Adipocyte (in vitro differentiated cells): Measurements from ENCODE around the gene IGSF9B.
A peak's percentile ranks its signal among the peaks of the same experiment; 100 is the strongest.

Experiments used
- DNase-seq: peaks from one replicate; pipeline ENCODE4 v3.0.0-alpha.2; 2015; ENCODE audit warnings: low read depth
- H3K27me3 ChIP-seq: replicated peaks from 2 replicates; pipeline ENCODE4 v1.7.0; 2013; ENCODE audit warnings: mild to moderate bottlenecking, low read length, moderate library complexity; ENCODE audit not compliant: control insufficient read depth, insufficient read depth
- H3K36me3 ChIP-seq: 2 replicates; pipeline ENCODE4 v1.7.0; 2013; ENCODE audit warnings: low read length, mild to moderate bottlenecking, moderate library complexity; ENCODE audit not compliant: control insufficient read depth, insufficient read depth, severe bottlenecking
- H3K4me1 ChIP-seq: 2 replicates; pipeline ENCODE4 v1.7.0; 2013; ENCODE audit warnings: mild to moderate bottlenecking, low read length, moderate library complexity; ENCODE audit not compliant: control insufficient read depth, insufficient read depth
- H3K4me3 ChIP-seq: 2 replicates; pipeline ENCODE4 v1.7.0; 2013; ENCODE audit warnings: mild to moderate bottlenecking, low read length, moderate library complexity
- H3K9ac ChIP-seq: 2 replicates; pipeline ENCODE4 v1.7.0; 2013; ENCODE audit warnings: mild to moderate bottlenecking, low read length, moderate library complexity
- H3K9me3 ChIP-seq: 2 replicates; pipeline ENCODE4 v1.7.0; 2013; ENCODE audit warnings: mild to moderate bottlenecking, low read length, moderate library complexity; ENCODE audit not compliant: control insufficient read depth

The IGSF9B gene

GRCh38 chr11:133966921-133967598 is 10.3 kb upstream of the IGSF9B start:
- Histone ChIP-seq H3K4me1 (no peaks in the 10 kb centered on the region), H3K27me3 (peaks cover 53% of the 10 kb centered on the region)
- DNase-seq: peak; percentile 15

GRCh38 chr11:133966172-133966651 is 9.4 kb upstream of the IGSF9B start:
- Histone ChIP-seq H3K4me3 (no peak overlapping the region), H3K9ac (no peak overlapping the region), H3K9me3 (no peaks in the 10 kb centered on the region), H3K4me1 (no peaks in the 10 kb centered on the region), H3K36me3 (no peaks in the 10 kb centered on the region), H3K27me3 (peaks cover 50% of the 10 kb centered on the region)
- DNase-seq: no peak

More at GRCh38 chr11:133966921-133967598, 10.3 kb upstream of the IGSF9B start:
- H3K4me3 ChIP-seq: no peak overlapping the region
- H3K36me3 ChIP-seq: no peaks in the 10 kb centered on the region
- no peaks in the 10 kb centered on the region for H3K9me3 ChIP-seq
- no peak overlapping the region for H3K9ac ChIP-seq

- peak; percentile 26 for DNase-seq
- H3K27me3 ChIP-seq: peaks cover 44% of the 10 kb centered on the region
- H3K4me3 ChIP-seq: no peak overlapping the region
- no peaks in the 10 kb centered on the region for H3K36me3 ChIP-seq
- no peaks in the 10 kb centered on the region for H3K4me1 ChIP-seq
- no peak overlapping the region for H3K9ac ChIP-seq
- H3K9me3 ChIP-seq: no peaks in the 10 kb centered on the region
Measured at GRCh38 chr11:133965031-133965601, 8.3 kb upstream of the IGSF9B start.

GRCh38 chr11:133964356-133964755 is 7.6 kb upstream of the IGSF9B start:
- H3K9me3 ChIP-seq: no peaks in the 10 kb centered on the region
- H3K9ac ChIP-seq: no peak overlapping the region
- no peaks in the 10 kb centered on the region for H3K36me3 ChIP-seq
- H3K4me1 ChIP-seq: no peaks in the 10 kb centered on the region
- peaks cover 48% of the 10 kb centered on the region for H3K27me3 ChIP-seq
- no peak overlapping the region for H3K4me3 ChIP-seq
- no peak for DNase-seq

GRCh38 chr11:133961890-133962289 is 5.1 kb upstream of the IGSF9B start:
- no peak overlapping the region for H3K4me3 ChIP-seq
- no peak for DNase-seq
- peaks cover 45% of the 10 kb centered on the region for H3K27me3 ChIP-seq
- no peak overlapping the region for H3K9ac ChIP-seq
- H3K4me1 ChIP-seq: peaks cover 3% of the 10 kb centered on the region
- no peaks in the 10 kb centered on the region for H3K9me3 ChIP-seq
- no peaks in the 10 kb centered on the region for H3K36me3 ChIP-seq

- Histone ChIP-seq H3K9me3 (no peaks in the 10 kb centered on the region), H3K9ac (no peak overlapping the region), H3K27me3 (peaks cover 58% of the 10 kb centered on the region), H3K4me3 (no peak overlapping the region), H3K4me1 (peaks cover 3% of the 10 kb centered on the region), H3K36me3 (no peaks in the 10 kb centered on the region)
- DNase-seq: no peak
Measured at GRCh38 chr11:133957900-133958299, 1.1 kb upstream of the IGSF9B start.

- Histone ChIP-seq H3K4me1 (peaks cover 16% of the 10 kb centered on the region), H3K4me3 (no peak overlapping the region), H3K36me3 (no peaks in the 10 kb centered on the region), H3K9ac (no peak overlapping the region), H3K27me3 (peaks cover 54% of the 10 kb centered on the region), H3K9me3 (no peaks in the 10 kb centered on the region)
- no peak for DNase-seq
Measured at GRCh38 chr11:133955945-133956421, 785 bp downstream of the IGSF9B start.

- peaks cover 61% of the 10 kb centered on the region for H3K27me3 ChIP-seq
- H3K4me1 ChIP-seq: peaks cover 16% of the 10 kb centered on the region
- peak; percentile 25 for DNase-seq
- no peaks in the 10 kb centered on the region for H3K9me3 ChIP-seq
- H3K9ac ChIP-seq: no peak overlapping the region
- H3K36me3 ChIP-seq: no peaks in the 10 kb centered on the region
- H3K4me3 ChIP-seq: peak overlapping the region; percentile 53
Measured at GRCh38 chr11:133955081-133955891, 1.5 kb downstream of the IGSF9B start.

GRCh38 chr11:133953999-133954398 is 2.8 kb downstream of the IGSF9B start:
- DNase-seq: no peak
- Histone ChIP-seq H3K4me1 (peaks cover 16% of the 10 kb centered on the region), H3K9me3 (no peaks in the 10 kb centered on the region), H3K4me3 (no peak overlapping the region), H3K36me3 (no peaks in the 10 kb centered on the region), H3K9ac (no peak overlapping the region), H3K27me3 (peaks cover 60% of the 10 kb centered on the region)

GRCh38 chr11:133953547-133953946 is 3.2 kb downstream of the IGSF9B start:
- no peak overlapping the region for H3K9ac ChIP-seq
- DNase-seq: no peak
- peaks cover 16% of the 10 kb centered on the region for H3K4me1 ChIP-seq
- no peaks in the 10 kb centered on the region for H3K9me3 ChIP-seq
- H3K27me3 ChIP-seq: peaks cover 61% of the 10 kb centered on the region
- no peaks in the 10 kb centered on the region for H3K36me3 ChIP-seq
- H3K4me3 ChIP-seq: no peak overlapping the region
